ENCODE data around the gene PTGFRN.

DNA sequence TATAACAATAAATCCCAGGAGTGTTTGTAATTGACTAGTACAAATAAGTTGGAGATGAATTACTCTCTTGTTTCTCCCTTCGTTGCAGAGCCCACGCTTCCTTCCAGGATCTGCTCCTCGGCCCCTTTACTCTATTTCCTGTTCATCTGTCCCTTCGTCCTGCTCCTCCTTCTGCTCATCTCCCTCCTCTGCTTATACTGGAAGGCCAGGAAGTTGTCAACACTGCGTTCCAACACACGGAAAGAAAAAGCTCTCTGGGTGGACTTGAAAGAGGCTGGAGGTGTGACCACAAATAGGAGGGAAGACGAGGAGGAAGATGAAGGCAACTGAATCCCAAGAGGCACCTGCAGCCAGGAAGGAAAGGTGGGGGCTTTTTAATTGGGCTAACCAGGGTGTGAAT, 124.1 kb downstream of the PTGFRN start:
- TF ChIP-seq, protein P1, sequence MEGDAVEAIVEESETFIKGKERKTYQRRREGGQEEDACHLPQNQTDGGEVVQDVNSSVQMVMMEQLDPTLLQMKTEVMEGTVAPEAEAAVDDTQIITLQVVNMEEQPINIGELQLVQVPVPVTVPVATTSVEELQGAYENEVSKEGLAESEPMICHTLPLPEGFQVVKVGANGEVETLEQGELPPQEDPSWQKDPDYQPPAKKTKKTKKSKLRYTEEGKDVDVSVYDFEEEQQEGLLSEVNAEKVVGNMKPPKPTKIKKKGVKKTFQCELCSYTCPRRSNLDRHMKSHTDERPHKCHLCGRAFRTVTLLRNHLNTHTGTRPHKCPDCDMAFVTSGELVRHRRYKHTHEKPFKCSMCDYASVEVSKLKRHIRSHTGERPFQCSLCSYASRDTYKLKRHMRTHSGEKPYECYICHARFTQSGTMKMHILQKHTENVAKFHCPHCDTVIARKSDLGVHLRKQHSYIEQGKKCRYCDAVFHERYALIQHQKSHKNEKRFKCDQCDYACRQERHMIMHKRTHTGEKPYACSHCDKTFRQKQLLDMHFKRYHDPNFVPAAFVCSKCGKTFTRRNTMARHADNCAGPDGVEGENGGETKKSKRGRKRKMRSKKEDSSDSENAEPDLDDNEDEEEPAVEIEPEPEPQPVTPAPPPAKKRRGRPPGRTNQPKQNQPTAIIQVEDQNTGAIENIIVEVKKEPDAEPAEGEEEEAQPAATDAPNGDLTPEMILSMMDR (IDR thresholded peaks at IDR 0.05; ENCODE audit: low read depth, low read length, missing input control): no peak
- TF ChIP-seq HNF4A (conservative IDR thresholded peaks at IDR 0.05): no peak
- no peak for TF ChIP-seq MAX (IDR thresholded peaks at IDR 0.05)
- TF ChIP-seq YY1 (IDR thresholded peaks at IDR 0.05): no peak
- no peak for TF ChIP-seq GABPA (IDR thresholded peaks at IDR 0.05 in 1 of 2, conservative IDR thresholded peaks at IDR 0.05 in 1 of 2)
